ENCODE measurements around the gene DNAI7. TPM values are rescaled to one million over a fixed set of nuclear protein-coding genes. Genes with fewer than 3 reads are reported as not detected.
A peak's percentile ranks its signal among the peaks of the same experiment; 100 is the strongest.

Gene DNAI7
- total RNA-seq, 2 donors from 2014 or later, result 0.17 TPM; not detected in 1

- H3K4me1 Mint-ChIP-seq (ENCODE audit: low read depth in 2 of 2), result no peaks in the 10 kb centered on the region
- no peaks in the 10 kb centered on the region for H3K27me3 Mint-ChIP-seq
- H3K9me3 Mint-ChIP-seq, result no peaks in the 10 kb centered on the region
- H3K36me3 Mint-ChIP-seq, result peaks cover 6% of the 10 kb centered on the region
- H3K27ac Mint-ChIP-seq, result no peak overlapping the region
- ATAC-seq, result no peak
- no peak for DNase-seq (ENCODE audit: low spot score)
- H3K4me3 Mint-ChIP-seq, result no peak overlapping the region
Measured at GRCh38 chr12:25106818-25107217, 88.1 kb downstream of the DNAI7 start.

GRCh38 chr12:25102402-25102801 is 92.6 kb downstream of the DNAI7 start:
- H3K27me3 Mint-ChIP-seq, result no peaks in the 10 kb centered on the region
- peak overlapping the region in 1 of 2 donors; percentile 38 for H3K27ac Mint-ChIP-seq
- DNase-seq (ENCODE audit: low spot score), result no peak
- no peak for ATAC-seq
- peaks cover 0 to 8% of the 10 kb centered on the region in 2 donors for H3K4me1 Mint-ChIP-seq (ENCODE audit: low read depth in 2 of 2)
- H3K4me3 Mint-ChIP-seq, result no peak overlapping the region
- no peaks in the 10 kb centered on the region for H3K9me3 Mint-ChIP-seq
- H3K36me3 Mint-ChIP-seq, result no peaks in the 10 kb centered on the region

- DNase-seq (ENCODE audit: low spot score) (no peak), ATAC-seq (no peak)
- Mint-ChIP-seq H3K4me1 (ENCODE audit: low read depth in 2 of 2) (peaks cover 0 to 8% of the 10 kb centered on the region in 2 donors), H3K4me3 (no peak overlapping the region), H3K27me3 (no peaks in the 10 kb centered on the region), H3K36me3 (peaks cover 3% of the 10 kb centered on the region), H3K27ac (no peak overlapping the region), H3K9me3 (no peaks in the 10 kb centered on the region)
Measured at GRCh38 chr12:25101092-25101445, 93.9 kb downstream of the DNAI7 start.

GRCh38 chr12:25100194-25101091 is 94.5 kb downstream of the DNAI7 start:
- H3K4me3 Mint-ChIP-seq, result no peak overlapping the region
- no peak overlapping the region for H3K27ac Mint-ChIP-seq
- peaks cover 8% of the 10 kb centered on the region for H3K36me3 Mint-ChIP-seq
- peaks cover 0 to 8% of the 10 kb centered on the region in 2 donors for H3K4me1 Mint-ChIP-seq (ENCODE audit: low read depth in 2 of 2)
- H3K27me3 Mint-ChIP-seq, result no peaks in the 10 kb centered on the region
- no peaks in the 10 kb centered on the region for H3K9me3 Mint-ChIP-seq
- no peak for ATAC-seq
- DNase-seq (ENCODE audit: low spot score), result no peak

GRCh38 chr12:25099010-25099409 is 96.0 kb downstream of the DNAI7 start:
- H3K27ac Mint-ChIP-seq, result no peak overlapping the region
- no peak for ATAC-seq
- H3K4me3 Mint-ChIP-seq, result no peak overlapping the region
- H3K27me3 Mint-ChIP-seq, result no peaks in the 10 kb centered on the region
- peaks cover 17% of the 10 kb centered on the region for H3K36me3 Mint-ChIP-seq
- no peaks in the 10 kb centered on the region for H3K9me3 Mint-ChIP-seq
- no peak for DNase-seq (ENCODE audit: low spot score)
- H3K4me1 Mint-ChIP-seq (ENCODE audit: low read depth in 2 of 2), result peaks cover 0 to 8% of the 10 kb centered on the region in 2 donors

- Mint-ChIP-seq H3K4me1 (ENCODE audit: low read depth in 2 of 2) (peaks cover 20 to 27% of the 10 kb centered on the region in 2 donors), H3K9me3 (no peaks in the 10 kb centered on the region), H3K27me3 (no peaks in the 10 kb centered on the region), H3K4me3 (peak overlapping the region; percentile 50), H3K36me3 (peaks cover 43% of the 10 kb centered on the region), H3K27ac (peak overlapping the region; percentile 70 to 76)
- DNase-seq (ENCODE audit: low spot score) (no peak), ATAC-seq (peak in 1 of 2 donors; percentile 71)
Measured at GRCh38 chr12:25089738-25090137, 105.2 kb downstream of the DNAI7 start.

GRCh38 chr12:25087596-25087995 is 107.4 kb downstream of the DNAI7 start:
- H3K27me3 Mint-ChIP-seq, result no peaks in the 10 kb centered on the region
- no peak for DNase-seq (ENCODE audit: low spot score)
- peak overlapping the region in 1 of 2 donors; percentile 66 for H3K27ac Mint-ChIP-seq
- no peak overlapping the region for H3K4me3 Mint-ChIP-seq
- no peaks in the 10 kb centered on the region for H3K9me3 Mint-ChIP-seq
- H3K4me1 Mint-ChIP-seq (ENCODE audit: low read depth in 2 of 2), result peaks cover 20 to 27% of the 10 kb centered on the region in 2 donors
- no peak for ATAC-seq
- peaks cover 34% of the 10 kb centered on the region for H3K36me3 Mint-ChIP-seq

- H3K27me3 Mint-ChIP-seq, result no peaks in the 10 kb centered on the region
- no peak for DNase-seq (ENCODE audit: low spot score)
- peaks cover 19% of the 10 kb centered on the region for H3K36me3 Mint-ChIP-seq
- H3K4me1 Mint-ChIP-seq (ENCODE audit: low read depth in 2 of 2), result peaks cover 14 to 17% of the 10 kb centered on the region in 2 donors
- H3K27ac Mint-ChIP-seq, result no peak overlapping the region
- H3K9me3 Mint-ChIP-seq, result no peaks in the 10 kb centered on the region
- no peak for ATAC-seq
- H3K4me3 Mint-ChIP-seq, result no peak overlapping the region
Measured at GRCh38 chr12:25084816-25085215, 110.1 kb downstream of the DNAI7 start.

GRCh38 chr12:25083211-25083610 is 111.7 kb downstream of the DNAI7 start:
- H3K4me1 Mint-ChIP-seq (ENCODE audit: low read depth in 2 of 2), result peaks cover 12 to 13% of the 10 kb centered on the region in 2 donors
- H3K4me3 Mint-ChIP-seq, result no peak overlapping the region
- DNase-seq (ENCODE audit: low spot score), result no peak
- no peaks in the 10 kb centered on the region for H3K9me3 Mint-ChIP-seq
- no peak for ATAC-seq
- no peaks in the 10 kb centered on the region for H3K27me3 Mint-ChIP-seq
- no peak overlapping the region for H3K27ac Mint-ChIP-seq
- H3K36me3 Mint-ChIP-seq, result peaks cover 17% of the 10 kb centered on the region

- Mint-ChIP-seq H3K4me3 (no peak overlapping the region), H3K27ac (no peak overlapping the region), H3K36me3 (peaks cover 17% of the 10 kb centered on the region), H3K9me3 (no peaks in the 10 kb centered on the region), H3K27me3 (no peaks in the 10 kb centered on the region), H3K4me1 (ENCODE audit: low read depth in 2 of 2) (peaks cover 9% of the 10 kb centered on the region in 2 donors)
- DNase-seq (ENCODE audit: low spot score), result no peak
- ATAC-seq, result no peak
Measured at GRCh38 chr12:25082628-25083027, 112.3 kb downstream of the DNAI7 start.

GRCh38 chr12:25079393-25079792 is 115.6 kb downstream of the DNAI7 start:
- Mint-ChIP-seq H3K4me1 (ENCODE audit: low read depth in 2 of 2) (peaks cover 3 to 4% of the 10 kb centered on the region in 2 donors), H3K27ac (no peak overlapping the region), H3K36me3 (peaks cover 10% of the 10 kb centered on the region), H3K9me3 (no peaks in the 10 kb centered on the region), H3K4me3 (no peak overlapping the region), H3K27me3 (no peaks in the 10 kb centered on the region)
- no peak for DNase-seq (ENCODE audit: low spot score)
- no peak for ATAC-seq

- no peak for DNase-seq (ENCODE audit: low spot score)
- Mint-ChIP-seq H3K27ac (no peak overlapping the region), H3K4me1 (ENCODE audit: low read depth in 2 of 2) (peaks cover 6 to 16% of the 10 kb centered on the region in 2 donors), H3K4me3 (no peak overlapping the region), H3K27me3 (no peaks in the 10 kb centered on the region), H3K36me3 (peaks cover 18% of the 10 kb centered on the region), H3K9me3 (no peaks in the 10 kb centered on the region)
- ATAC-seq, result no peak
Measured at GRCh38 chr12:25074954-25075353, 120.0 kb downstream of the DNAI7 start.

GRCh38 chr12:25074113-25074512 is 120.8 kb downstream of the DNAI7 start:
- Mint-ChIP-seq H3K27me3 (no peaks in the 10 kb centered on the region), H3K9me3 (no peaks in the 10 kb centered on the region), H3K4me1 (ENCODE audit: low read depth in 2 of 2) (peaks cover 8 to 17% of the 10 kb centered on the region in 2 donors), H3K36me3 (peaks cover 18% of the 10 kb centered on the region), H3K4me3 (no peak overlapping the region), H3K27ac (no peak overlapping the region)
- ATAC-seq (no peak), DNase-seq (ENCODE audit: low spot score) (no peak)

GRCh38 chr12:25072906-25073650 is 121.9 kb downstream of the DNAI7 start:
- Mint-ChIP-seq H3K36me3 (peaks cover 18% of the 10 kb centered on the region), H3K4me3 (no peak overlapping the region), H3K9me3 (no peaks in the 10 kb centered on the region), H3K27me3 (no peaks in the 10 kb centered on the region), H3K4me1 (ENCODE audit: low read depth in 2 of 2) (peaks cover 12 to 22% of the 10 kb centered on the region in 2 donors), H3K27ac (peak overlapping the region in 1 of 2 donors; percentile 29)
- no peak for DNase-seq (ENCODE audit: low spot score)
- ATAC-seq, result no peak

All from natural killer cell treated with Interleukin-12 subunit alpha and Interleukin-12 subunit beta and Interleukin-15 and Interleukin-18, amount 100 ng/mL, for 72 hours (primary cell).